ENCODE measurements around the gene GALNT10. TPM values are rescaled to one million over a fixed set of nuclear protein-coding genes. Genes with fewer than 3 reads are reported as not detected.

The GALNT10 gene
- polyA plus RNA-seq, 1 donor (not counting 4 experiments of a cell fraction or from before 2014, with no cell fraction given), result 17.9 TPM

- no peak overlapping the region for H2AFZ ChIP-seq (ENCODE audit: control insufficient read depth, low read length)
- TF ChIP-seq CTCF (optimal IDR thresholded peaks at IDR 0.05 in 1 of 3, IDR thresholded peaks at IDR 0.05 in 1 of 3, conservative IDR thresholded peaks at IDR 0.05 in 1 of 3; ENCODE audit: extremely low read depth in 1 of 3, insufficient read depth in 2 of 3, low read length in 3 of 3), result no peak
- H3K4me2 ChIP-seq (ENCODE audit: control insufficient read depth, extremely low read depth, insufficient read depth, low read depth, low read length), result no peak overlapping the region
- peaks cover 0 to 3% of the 10 kb centered on the region in 2 experiments for H3K36me3 ChIP-seq (ENCODE audit: control insufficient read depth in 2 of 2, extremely low read depth in 1 of 2, insufficient read depth in 2 of 2, low read length in 2 of 2)
- no peak overlapping the region for H3K4me3 ChIP-seq (ENCODE audit: control insufficient read depth in 2 of 3, extremely low read depth in 1 of 3, insufficient read depth in 2 of 3, low read depth in 1 of 3, low read length in 3 of 3)
- H3K9me3 ChIP-seq (ENCODE audit: control insufficient read depth, low read depth, low read length), result no peaks in the 10 kb centered on the region
- H4K20me1 ChIP-seq (ENCODE audit: control insufficient read depth, extremely low read depth, insufficient read depth, low read length), result no peaks in the 10 kb centered on the region
- no peaks in the 10 kb centered on the region for H3K79me2 ChIP-seq (ENCODE audit: control insufficient read depth, insufficient read depth, low read length)
- H3K9me1 ChIP-seq (ENCODE audit: control insufficient read depth, extremely low read depth, insufficient read depth, low read length), result no peaks in the 10 kb centered on the region
- dilution Hi-C loops (cut with MboI; ENCODE audit: extremely low pct_ligation_motif_present, low sequenced_read_pairs), result loop anchor here (25.0 kb wide), 1 partner anchor 348 kb away; no protein-coding TSS in a partner anchor
- H3K4me1 ChIP-seq (ENCODE audit: control insufficient read depth, extremely low read depth, insufficient read depth, low read length), result no peaks in the 10 kb centered on the region
- no peaks in the 10 kb centered on the region for H3K27me3 ChIP-seq (ENCODE audit: control insufficient read depth, extremely low read depth, insufficient read depth, low read length)
- DNase-seq (ENCODE audit: low read depth, low spot score) (no peak), FAIRE-seq (no peak)
- H3K9ac ChIP-seq (ENCODE audit: control insufficient read depth, extremely low read depth, insufficient read depth, low read length), result no peak overlapping the region
- H3K27ac ChIP-seq (ENCODE audit: control insufficient read depth, insufficient read depth, low read length), result no peak overlapping the region
These were observed 220.3 kb downstream of the GALNT10 start for GRCh38 chr5:154410786-154411185.

- H3K36me3 ChIP-seq (ENCODE audit: control insufficient read depth in 2 of 2, extremely low read depth in 1 of 2, insufficient read depth in 2 of 2, low read length in 2 of 2), result peaks cover 0 to 3% of the 10 kb centered on the region in 2 experiments
- H3K27ac ChIP-seq (ENCODE audit: control insufficient read depth, insufficient read depth, low read length), result no peak overlapping the region
- no peak for FAIRE-seq
These were observed 220.8 kb downstream of the GALNT10 start for GRCh38 chr5:154411338-154411737.

More at GRCh38 chr5:154411338-154411737, 220.8 kb downstream of the GALNT10 start:
- Histone ChIP-seq H3K9me3 (ENCODE audit: control insufficient read depth, low read depth, low read length) (no peaks in the 10 kb centered on the region), H3K27me3 (ENCODE audit: control insufficient read depth, extremely low read depth, insufficient read depth, low read length) (no peaks in the 10 kb centered on the region), H4K20me1 (ENCODE audit: control insufficient read depth, extremely low read depth, insufficient read depth, low read length) (no peaks in the 10 kb centered on the region), H3K9me1 (ENCODE audit: control insufficient read depth, extremely low read depth, insufficient read depth, low read length) (no peaks in the 10 kb centered on the region), H3K9ac (ENCODE audit: control insufficient read depth, extremely low read depth, insufficient read depth, low read length) (no peak overlapping the region), H3K4me3 (ENCODE audit: control insufficient read depth in 2 of 3, extremely low read depth in 1 of 3, insufficient read depth in 2 of 3, low read depth in 1 of 3, low read length in 3 of 3) (no peak overlapping the region), H2AFZ (ENCODE audit: control insufficient read depth, low read length) (no peak overlapping the region), H3K4me2 (ENCODE audit: control insufficient read depth, extremely low read depth, insufficient read depth, low read depth, low read length) (no peak overlapping the region), H3K79me2 (ENCODE audit: control insufficient read depth, insufficient read depth, low read length) (no peaks in the 10 kb centered on the region), H3K4me1 (ENCODE audit: control insufficient read depth, extremely low read depth, insufficient read depth, low read length) (no peaks in the 10 kb centered on the region)
- dilution Hi-C loops (cut with MboI; ENCODE audit: extremely low pct_ligation_motif_present, low sequenced_read_pairs), result loop anchor here (25.0 kb wide), 1 partner anchor 349 kb away; no protein-coding TSS in a partner anchor
- DNase-seq (ENCODE audit: low read depth, low spot score), result no peak
- TF ChIP-seq EZH2 (IDR thresholded peaks at IDR 0.05; ENCODE audit: low read length) (no peak), CTCF (optimal IDR thresholded peaks at IDR 0.05 in 1 of 3, IDR thresholded peaks at IDR 0.05 in 1 of 3, conservative IDR thresholded peaks at IDR 0.05 in 1 of 3; ENCODE audit: extremely low read depth in 1 of 3, insufficient read depth in 2 of 3, low read length in 3 of 3) (no peak)

Measured in keratinocyte (primary cell).